GM19043 (cell line): ENCODE data around the gene SFMBT2.
"Not testable (repeated sequence)": the region's sequence is repeated elsewhere in the genome, so short reads cannot be mapped to it uniquely, and the experiment has no call there.

ENCODE experiments used
- ATAC-seq: cut with Tn5 transposase; IDR thresholded peaks from one replicate; pipeline ENCODE4 v1.9.1; 2021; ENCODE audit warnings: low read depth; ENCODE audit not compliant: unreplicated experiment

Gene SFMBT2

GRCh38 chr10:7302392-7302906 lies 108.4 kb downstream of the SFMBT2 start:
- ATAC-seq, result no peak

GRCh38 chr10:7301006-7301778 lies 109.6 kb downstream of the SFMBT2 start:
- ATAC-seq, result no peak

GRCh38 chr10:7300384-7300971 lies 110.4 kb downstream of the SFMBT2 start:
- no peak for ATAC-seq

GRCh38 chr10:7299601-7300325 lies 111.1 kb downstream of the SFMBT2 start:
- not testable (repeated sequence) for ATAC-seq

GRCh38 chr10:7298495-7298894 lies 112.3 kb downstream of the SFMBT2 start:
- ATAC-seq, result no peak

GRCh38 chr10:7297094-7297493 lies 113.7 kb downstream of the SFMBT2 start:
- ATAC-seq, result no peak

GRCh38 chr10:7296648-7297047 lies 114.2 kb downstream of the SFMBT2 start:
- no peak for ATAC-seq

GRCh38 chr10:7296076-7296475 lies 114.8 kb downstream of the SFMBT2 start:
- no peak for ATAC-seq

GRCh38 chr10:7293378-7293920 lies 117.4 kb downstream of the SFMBT2 start:
- ATAC-seq, result no peak

GRCh38 chr10:7291487-7292270 lies 119.2 kb downstream of the SFMBT2 start:
- no peak for ATAC-seq

GRCh38 chr10:7288060-7288690 lies 122.7 kb downstream of the SFMBT2 start:
- no peak for ATAC-seq

GRCh38 chr10:7287377-7287776 lies 123.5 kb downstream of the SFMBT2 start:
- no peak for ATAC-seq

GRCh38 chr10:7285522-7286322 lies 125.1 kb downstream of the SFMBT2 start:
- ATAC-seq, result no peak

GRCh38 chr10:7283246-7283645 lies 127.6 kb downstream of the SFMBT2 start:
- ATAC-seq, result no peak

- ATAC-seq, result no peak
These were observed 128.4 kb downstream of the SFMBT2 start for GRCh38 chr10:7282457-7282856.

- ATAC-seq, result no peak
These were observed 129.4 kb downstream of the SFMBT2 start for GRCh38 chr10:7281429-7281828.

GRCh38 chr10:7279303-7279702 lies 131.5 kb downstream of the SFMBT2 start:
- ATAC-seq, result no peak

- ATAC-seq, result no peak
These were observed 133.0 kb downstream of the SFMBT2 start for GRCh38 chr10:7277867-7278266.

- no peak for ATAC-seq
These were observed 133.4 kb downstream of the SFMBT2 start for GRCh38 chr10:7277432-7277831.
